GM13976 (cell line): ENCODE data around the gene RCAN2.

Source experiments
- DNase-seq: peaks from one replicate; pipeline ENCODE4 v3.0.0; 2012; ENCODE audit warnings: low spot score
- in situ Hi-C: fragments of 300-500 bp; cut with MboI; formaldehyde crosslinking; loops from one replicate; pipeline ENCODE4 v1.12.0; 2022; ENCODE audit warnings: low sequenced_read_pairs, mixed read lengths, inconsistent platforms; ENCODE audit not compliant: unreplicated experiment
- TF ChIP-seq, protein P1 (sequence below): IDR thresholded peaks from 2 replicates; pipeline ENCODE4 v1.5.1; 2012; ENCODE audit warnings: borderline replicate concordance, mild to moderate bottlenecking; ENCODE audit not compliant: insufficient read depth; ENCODE audit errors: extremely low read depth, missing control alignments, control extremely low read depth

The RCAN2 gene

DNA sequence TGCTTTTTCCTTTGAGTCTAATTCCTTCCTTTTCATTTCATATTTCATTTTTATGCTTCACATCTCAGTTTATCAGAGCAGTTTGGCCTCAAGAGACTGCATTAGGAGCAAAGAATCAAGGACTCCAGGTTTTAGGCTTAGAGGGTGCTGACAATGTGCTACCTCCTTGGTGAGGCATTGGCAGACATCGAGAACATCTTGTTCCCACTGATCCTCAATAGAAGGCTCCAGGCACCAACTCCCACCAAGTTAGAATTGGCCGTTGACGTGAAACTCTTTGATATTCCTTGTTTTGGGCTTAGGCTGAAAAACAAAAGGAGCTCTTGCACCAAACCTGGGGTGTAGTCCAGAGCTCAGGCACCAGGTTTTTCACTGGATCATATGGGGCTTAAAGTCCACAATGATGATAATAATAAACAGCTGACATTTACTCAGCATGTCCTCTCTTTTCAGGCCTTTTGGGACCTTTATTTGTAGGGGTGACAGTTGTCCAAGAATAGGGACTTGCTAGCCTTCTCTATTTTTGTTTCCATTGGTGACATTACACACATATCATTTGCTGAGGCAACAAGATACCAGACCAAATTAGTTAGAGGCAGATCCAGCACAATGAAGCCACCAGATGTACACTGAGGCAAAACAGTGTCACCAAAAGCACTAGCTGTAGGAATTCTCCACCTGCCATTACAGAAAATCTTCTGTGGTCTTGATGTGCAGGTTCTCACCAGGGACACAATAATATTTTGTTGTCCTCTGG, 239.5 kb downstream of the RCAN2 start:
- in situ Hi-C loops: no loop called here
- TF ChIP-seq, protein P1, sequence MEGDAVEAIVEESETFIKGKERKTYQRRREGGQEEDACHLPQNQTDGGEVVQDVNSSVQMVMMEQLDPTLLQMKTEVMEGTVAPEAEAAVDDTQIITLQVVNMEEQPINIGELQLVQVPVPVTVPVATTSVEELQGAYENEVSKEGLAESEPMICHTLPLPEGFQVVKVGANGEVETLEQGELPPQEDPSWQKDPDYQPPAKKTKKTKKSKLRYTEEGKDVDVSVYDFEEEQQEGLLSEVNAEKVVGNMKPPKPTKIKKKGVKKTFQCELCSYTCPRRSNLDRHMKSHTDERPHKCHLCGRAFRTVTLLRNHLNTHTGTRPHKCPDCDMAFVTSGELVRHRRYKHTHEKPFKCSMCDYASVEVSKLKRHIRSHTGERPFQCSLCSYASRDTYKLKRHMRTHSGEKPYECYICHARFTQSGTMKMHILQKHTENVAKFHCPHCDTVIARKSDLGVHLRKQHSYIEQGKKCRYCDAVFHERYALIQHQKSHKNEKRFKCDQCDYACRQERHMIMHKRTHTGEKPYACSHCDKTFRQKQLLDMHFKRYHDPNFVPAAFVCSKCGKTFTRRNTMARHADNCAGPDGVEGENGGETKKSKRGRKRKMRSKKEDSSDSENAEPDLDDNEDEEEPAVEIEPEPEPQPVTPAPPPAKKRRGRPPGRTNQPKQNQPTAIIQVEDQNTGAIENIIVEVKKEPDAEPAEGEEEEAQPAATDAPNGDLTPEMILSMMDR: no peak
- DNase-seq: no peak

DNA sequence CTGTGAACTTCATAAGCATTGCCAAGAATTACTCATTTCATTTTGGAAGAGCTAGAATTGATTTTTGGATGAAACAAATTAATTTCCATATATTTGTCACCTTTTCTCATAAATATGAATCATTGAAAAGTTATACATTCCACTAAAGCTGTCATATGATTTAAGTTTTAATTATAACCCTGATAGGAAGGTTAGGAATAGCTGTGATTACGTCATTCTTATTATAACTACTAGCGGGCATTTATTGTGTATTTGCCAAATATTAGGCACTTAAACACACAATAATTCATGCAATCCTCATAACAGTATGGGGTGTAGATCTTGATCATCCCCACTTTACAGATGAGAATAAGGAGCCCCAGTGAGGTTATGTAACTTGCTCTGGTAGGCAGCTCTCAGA, 243.1 kb downstream of the RCAN2 start:
- TF ChIP-seq, protein P1: no peak
- no peak for DNase-seq
- in situ Hi-C loops: no loop called here

DNA sequence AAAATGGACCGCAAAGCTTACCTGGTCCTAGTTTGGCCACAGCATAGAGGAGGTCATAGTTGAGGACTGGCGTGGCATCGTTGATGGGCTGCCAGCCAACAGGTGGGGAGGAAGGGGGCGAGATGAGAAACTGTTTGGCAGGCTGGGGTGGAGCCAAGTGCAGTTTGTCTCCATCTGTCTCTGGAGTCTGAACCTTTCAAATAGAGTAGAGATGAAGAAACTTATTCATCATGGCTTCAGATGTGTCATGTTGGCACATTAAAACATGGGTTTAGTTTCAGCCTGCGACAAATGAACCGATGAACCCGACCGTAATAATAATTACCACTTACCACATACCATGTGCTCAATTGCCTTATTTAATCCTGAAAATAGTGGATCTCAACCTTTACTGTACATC, 244.5 kb downstream of the RCAN2 start:
- in situ Hi-C loops: no loop called here
- TF ChIP-seq, protein P1: no peak
- no peak for DNase-seq

DNA sequence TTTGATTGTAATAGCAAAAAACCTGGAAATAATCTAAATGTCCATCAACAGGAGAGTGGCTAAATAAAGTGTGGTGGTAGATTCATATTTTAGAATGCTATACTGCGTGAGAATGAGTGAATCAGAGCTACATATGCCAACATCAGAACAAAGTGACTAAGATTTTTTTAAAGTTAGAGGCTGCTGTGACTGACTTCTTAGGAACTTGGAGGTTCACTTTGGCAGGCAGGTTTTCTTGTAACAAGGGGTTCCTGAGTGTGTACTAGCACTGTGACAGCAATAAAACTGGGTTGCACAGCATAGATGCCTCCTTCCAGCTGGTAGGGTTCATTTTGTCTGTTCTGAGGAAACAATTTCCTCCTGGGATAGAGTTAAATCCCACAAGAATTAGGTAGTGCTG, 245.2 kb downstream of the RCAN2 start:
- TF ChIP-seq, protein P1: no peak
- no peak for DNase-seq
- in situ Hi-C loops: no loop called here

DNA sequence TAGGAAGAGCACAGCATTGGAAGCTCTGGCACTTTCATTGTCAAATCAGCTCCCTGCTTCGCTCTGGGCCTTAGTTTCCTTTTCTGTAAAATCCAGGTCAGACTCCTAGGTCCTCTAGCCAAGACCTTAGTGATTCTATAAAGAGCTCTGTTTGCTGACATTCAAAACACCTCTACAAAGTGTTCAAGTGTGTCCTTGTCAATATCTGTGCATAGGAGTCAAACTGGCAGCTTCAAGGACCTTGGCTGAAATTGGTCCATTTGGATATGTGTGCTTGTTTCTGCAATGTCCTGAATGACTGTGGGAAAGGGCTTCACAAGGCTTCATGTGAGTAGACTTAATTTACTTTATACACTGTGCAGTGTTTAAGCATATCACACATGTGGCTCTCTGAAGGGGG, 246.6 kb downstream of the RCAN2 start:
- in situ Hi-C loops: no loop called here
- TF ChIP-seq, protein P1: no peak
- no peak for DNase-seq

DNA sequence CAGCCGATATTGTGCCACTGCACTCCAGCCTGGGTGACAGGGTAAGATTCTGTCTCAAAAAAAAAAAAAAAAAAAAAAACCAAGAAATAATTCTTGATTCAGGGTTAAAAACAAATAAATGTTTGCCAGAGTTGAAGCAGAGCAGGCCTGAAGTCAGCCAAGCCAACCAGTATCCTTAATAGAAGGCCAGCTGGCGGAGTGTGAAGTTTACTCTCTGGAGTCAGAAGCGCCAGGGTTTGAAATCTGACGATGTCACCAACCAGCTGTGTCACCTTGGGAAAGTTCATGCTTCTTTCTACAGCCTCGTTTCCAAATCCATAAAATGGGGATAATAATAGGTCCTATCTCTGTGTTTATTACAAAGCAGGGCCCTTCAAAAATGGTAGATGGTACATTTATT, 247.5 kb downstream of the RCAN2 start:
- TF ChIP-seq, protein P1: no peak
- in situ Hi-C loops: no loop called here
- DNase-seq: no peak
